OCI-M1 (cell line): ENCODE data around the gene CHD3.
A peak's percentile ranks its signal among the peaks of the same experiment; 100 is the strongest.
"Not testable (repeated sequence)": the region's sequence is repeated elsewhere in the genome, so short reads cannot be mapped to it uniquely, and the experiment has no call there.

Experiments used
- DNase-seq: peaks from one replicate; lab custom pipeline; 2025; lab: John Stamatoyannopoulos, UW

CHD3 gene

GRCh38 chr17:7931709-7932482, 43.3 kb downstream of the CHD3 start, which contains the start of the genes CNTROB and TRAPPC1:
CNTROB (plus strand) TSS chr17:7932206; CDS start chr17:7933080, 874 bp downstream.
TRAPPC1 (minus strand) TSS chr17:7931946; CDS start chr17:7931829, 117 bp downstream.
- peak; percentile 100 for DNase-seq

- peak; percentile 79 for DNase-seq
Observed at GRCh38 chr17:7932483-7932891, 43.9 kb downstream of the CHD3 start.

GRCh38 chr17:7932949-7933348, 44.4 kb downstream of the CHD3 start:
- DNase-seq: peak; percentile 90

GRCh38 chr17:7935859-7936258, 47.3 kb downstream of the CHD3 start:
- DNase-seq: no peak

- DNase-seq: no peak
Observed at GRCh38 chr17:7940034-7940433, 51.4 kb downstream of the CHD3 start.

- DNase-seq: no peak
Observed at GRCh38 chr17:7940743-7941142, 52.2 kb downstream of the CHD3 start.

- DNase-seq: no peak
Observed at GRCh38 chr17:7943291-7943690, 54.7 kb downstream of the CHD3 start.

- no peak for DNase-seq
Observed at GRCh38 chr17:7944326-7944725, 55.7 kb downstream of the CHD3 start.

GRCh38 chr17:7945651-7946050, 57.1 kb downstream of the CHD3 start:
- no peak for DNase-seq

- DNase-seq: no peak
Observed at GRCh38 chr17:7946441-7946840, 57.9 kb downstream of the CHD3 start.

GRCh38 chr17:7947651-7948050, 59.1 kb downstream of the CHD3 start:
- no peak for DNase-seq

- DNase-seq: no peak
Observed at GRCh38 chr17:7950578-7950977, 62.0 kb downstream of the CHD3 start.

- no peak for DNase-seq
Observed at GRCh38 chr17:7951143-7951792, 62.7 kb downstream of the CHD3 start.

- DNase-seq: not testable (repeated sequence)
Observed at GRCh38 chr17:7953266-7953665, 64.7 kb downstream of the CHD3 start.

- DNase-seq: no peak
Observed at GRCh38 chr17:7955414-7956227, 67.0 kb downstream of the CHD3 start.

GRCh38 chr17:7956228-7956965, 67.8 kb downstream of the CHD3 start:
- no peak for DNase-seq

GRCh38 chr17:7959503-7960253, 71.1 kb downstream of the CHD3 start:
- DNase-seq: no peak

- DNase-seq: peak; percentile 42
Observed at GRCh38 chr17:7961421-7961820, 72.8 kb downstream of the CHD3 start.
